Measurements from ENCODE around the gene ATP1B1.

The ATP1B1 gene

DNA sequence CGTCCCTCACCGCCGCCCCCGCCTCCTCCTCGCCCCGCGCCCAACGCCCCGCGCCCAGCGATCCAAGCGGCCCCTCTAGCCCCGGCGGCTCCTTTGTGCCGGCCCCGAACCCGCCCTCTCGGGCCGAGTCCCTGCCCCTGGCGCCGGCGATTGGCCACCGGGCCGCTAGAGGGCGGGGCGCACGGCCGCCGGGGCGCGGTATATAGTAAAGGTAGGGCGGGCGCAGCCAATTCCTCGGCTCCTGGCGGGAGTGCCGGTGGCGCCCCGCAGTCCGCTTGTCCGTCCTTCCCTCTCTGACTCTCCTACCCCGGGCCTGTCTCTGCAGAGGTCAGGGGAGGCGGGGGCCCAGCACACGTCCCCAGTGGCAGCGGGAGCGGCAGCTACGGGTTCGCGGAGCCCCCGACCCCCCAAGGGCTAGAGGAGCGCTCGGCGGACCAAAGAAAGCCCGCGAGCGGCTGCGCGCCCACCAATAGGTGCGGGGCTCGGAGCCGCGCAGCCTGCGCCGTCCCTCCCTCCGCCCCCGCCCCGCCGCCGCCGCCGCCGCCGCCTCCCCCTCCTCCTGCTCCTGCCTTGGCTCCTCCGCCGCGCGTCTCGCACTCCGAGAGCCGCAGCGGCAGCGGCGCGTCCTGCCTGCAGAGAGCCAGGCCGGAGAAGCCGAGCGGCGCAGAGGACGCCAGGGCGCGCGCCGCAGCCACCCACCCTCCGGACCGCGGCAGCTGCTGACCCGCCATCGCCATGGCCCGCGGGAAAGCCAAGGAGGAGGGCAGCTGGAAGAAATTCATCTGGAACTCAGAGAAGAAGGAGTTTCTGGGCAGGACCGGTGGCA, at the start of gene ATP1B1:
ATP1B1 (plus strand) TSS at position 596 of the 826 bp plus-strand sequence; CDS start at position 736, 140 bp downstream.
- DNase-seq: peak; percentile 76

GRCh38 chr1:169059421-169059820, 47.1 kb upstream of the ATP1B1 start:
- no peak for DNase-seq

DNA sequence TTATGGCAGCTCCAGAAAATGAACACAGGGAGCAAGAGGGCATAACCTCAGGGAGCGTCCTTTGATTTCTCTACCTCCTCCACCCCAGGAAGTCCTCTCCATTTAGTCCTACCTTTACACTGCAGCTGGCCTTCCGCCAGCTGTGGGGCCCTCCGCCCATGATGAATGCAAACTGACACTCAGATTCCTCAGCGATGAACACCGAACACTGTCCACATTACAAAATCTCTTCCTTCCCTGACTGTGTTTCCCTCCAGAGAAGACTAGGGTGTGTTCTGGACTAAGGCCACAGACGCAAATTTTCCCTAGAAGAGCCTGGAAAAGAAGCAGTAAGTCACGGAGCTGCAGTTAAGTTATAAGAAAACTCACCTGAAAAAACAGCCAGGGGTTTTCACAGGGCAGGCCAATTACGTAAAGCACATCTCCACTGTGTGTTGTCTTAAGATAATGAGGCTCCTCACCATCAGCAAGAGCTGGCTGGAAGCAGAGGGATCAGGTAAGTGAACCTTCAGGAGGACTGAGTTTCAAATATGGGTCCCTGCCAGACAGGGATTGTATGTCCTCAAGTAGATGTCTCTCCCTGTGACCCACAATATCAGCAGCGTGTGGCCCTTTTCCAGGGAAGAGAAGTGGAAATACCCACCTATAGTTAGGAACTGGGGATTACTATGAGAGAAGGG, 46.3 kb upstream of the ATP1B1 start:
- no peak for DNase-seq

DNA sequence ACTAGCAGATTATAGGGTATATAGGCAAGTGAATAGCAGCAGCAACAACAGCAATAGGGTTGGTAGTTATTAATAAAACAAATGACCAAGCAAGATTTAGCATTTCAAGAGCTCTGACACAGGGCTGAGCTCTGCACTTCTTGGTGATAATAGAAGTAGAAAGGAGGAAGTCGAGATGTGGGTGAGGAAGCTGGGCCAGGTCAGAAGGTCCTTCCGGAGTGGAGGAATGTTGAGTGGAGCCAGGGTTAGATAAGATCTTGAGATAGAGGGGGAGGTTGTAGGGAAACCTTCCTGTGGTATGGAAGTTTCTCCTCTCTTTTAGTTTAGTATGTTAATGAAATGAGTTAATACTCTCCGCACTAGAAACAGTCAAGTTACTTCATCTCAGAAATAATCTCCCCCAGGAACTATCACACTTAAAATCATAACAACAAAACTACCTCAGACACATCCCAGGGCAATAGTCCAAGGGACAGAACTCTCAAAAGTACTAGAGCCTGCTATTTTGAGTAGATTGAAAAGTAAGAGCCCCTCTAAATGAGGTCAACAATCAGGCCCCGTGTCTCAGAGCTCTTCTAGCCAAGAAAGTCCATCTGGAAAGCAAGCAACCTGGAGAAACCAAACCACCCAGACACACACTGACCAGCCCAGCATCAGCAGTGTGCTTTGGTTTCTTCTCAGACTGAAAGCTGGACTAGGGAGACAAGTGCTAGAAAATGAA, 45.4 kb upstream of the ATP1B1 start:
- no peak for DNase-seq

- no peak for DNase-seq
Observed at GRCh38 chr1:169062152-169062551, 44.3 kb upstream of the ATP1B1 start.

- no peak for DNase-seq
Observed at GRCh38 chr1:169064103-169064502, 42.4 kb upstream of the ATP1B1 start.

- DNase-seq: no peak
Observed at GRCh38 chr1:169070547-169070946, 35.9 kb upstream of the ATP1B1 start.

DNA sequence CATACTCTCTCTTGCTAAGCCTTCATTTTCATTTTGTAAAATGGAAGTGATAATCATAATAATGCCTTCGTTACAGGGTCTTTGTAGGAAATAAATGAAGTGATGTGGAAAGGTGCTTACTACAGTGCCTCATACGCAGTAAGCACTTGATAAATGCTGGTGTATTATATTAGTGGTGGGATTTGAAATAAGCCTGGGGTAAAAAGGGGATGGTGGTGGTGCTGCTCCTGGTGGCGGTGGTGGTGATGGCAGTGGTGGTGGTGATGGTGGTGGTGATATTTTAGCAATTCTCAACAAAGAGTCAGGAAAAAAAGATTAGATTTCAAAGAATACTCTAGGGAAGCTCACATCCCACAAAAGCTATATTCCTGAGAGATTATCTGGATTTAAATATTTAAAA, 35.5 kb upstream of the ATP1B1 start:
- no peak for DNase-seq

GRCh38 chr1:169072945-169073725, 33.4 kb upstream of the ATP1B1 start:
- DNase-seq: no peak

DNA sequence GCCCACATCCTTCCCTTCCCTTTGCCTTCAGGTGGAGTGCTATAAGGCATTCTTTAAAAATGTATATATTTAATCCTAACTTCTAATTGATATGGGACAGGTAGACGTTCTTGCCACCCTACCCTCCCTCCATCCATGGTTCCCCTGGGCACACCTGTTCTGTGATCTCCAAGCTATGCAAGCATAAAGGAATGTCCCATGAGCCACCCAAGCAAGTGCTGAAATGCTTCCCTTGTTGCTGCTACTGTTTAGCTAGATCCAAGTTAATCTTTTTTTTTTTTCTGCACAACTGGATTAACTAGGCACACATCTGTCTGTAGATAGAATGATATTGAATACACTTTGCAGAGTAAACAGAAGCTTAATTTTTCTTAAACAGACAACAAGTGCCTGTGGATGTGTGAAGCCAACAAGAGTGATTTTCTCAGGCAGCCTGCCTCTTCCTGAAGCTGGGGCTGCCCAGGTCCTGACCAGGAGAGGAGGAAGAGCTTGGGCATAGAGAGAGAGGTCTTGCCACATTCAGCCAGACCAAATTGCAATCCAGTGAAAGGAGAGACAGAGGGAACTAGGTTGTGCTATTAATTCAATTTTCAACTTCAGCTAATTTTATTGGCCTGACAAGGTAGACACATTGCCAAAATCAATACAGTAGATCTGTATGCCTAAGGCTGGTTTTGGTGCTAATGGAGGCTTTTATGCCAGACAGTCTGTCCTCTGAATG, 28.2 kb upstream of the ATP1B1 start:
- DNase-seq: no peak

GRCh38 chr1:169081503-169082123, 24.9 kb upstream of the ATP1B1 start:
- no peak for DNase-seq

DNA sequence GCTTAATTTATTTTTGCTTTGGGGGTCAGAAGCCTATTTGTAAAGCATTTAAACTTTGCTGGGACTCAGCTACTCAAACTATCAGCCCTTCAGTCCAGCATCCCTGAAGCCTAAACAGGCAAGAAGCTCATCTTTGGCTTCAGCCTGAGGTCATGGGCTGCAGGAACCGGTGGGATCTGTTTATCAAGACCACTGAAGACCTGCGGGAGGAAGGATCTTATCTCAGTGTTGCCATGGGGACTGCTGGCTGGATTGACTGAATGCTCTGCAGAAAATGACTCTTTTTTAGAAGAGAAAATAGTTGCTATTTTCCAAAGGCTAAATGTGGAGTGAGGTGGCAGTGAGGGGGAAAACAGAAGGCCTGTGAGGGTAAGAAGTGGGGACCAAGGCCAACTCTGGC, 20.6 kb upstream of the ATP1B1 start:
- no peak for DNase-seq

DNA sequence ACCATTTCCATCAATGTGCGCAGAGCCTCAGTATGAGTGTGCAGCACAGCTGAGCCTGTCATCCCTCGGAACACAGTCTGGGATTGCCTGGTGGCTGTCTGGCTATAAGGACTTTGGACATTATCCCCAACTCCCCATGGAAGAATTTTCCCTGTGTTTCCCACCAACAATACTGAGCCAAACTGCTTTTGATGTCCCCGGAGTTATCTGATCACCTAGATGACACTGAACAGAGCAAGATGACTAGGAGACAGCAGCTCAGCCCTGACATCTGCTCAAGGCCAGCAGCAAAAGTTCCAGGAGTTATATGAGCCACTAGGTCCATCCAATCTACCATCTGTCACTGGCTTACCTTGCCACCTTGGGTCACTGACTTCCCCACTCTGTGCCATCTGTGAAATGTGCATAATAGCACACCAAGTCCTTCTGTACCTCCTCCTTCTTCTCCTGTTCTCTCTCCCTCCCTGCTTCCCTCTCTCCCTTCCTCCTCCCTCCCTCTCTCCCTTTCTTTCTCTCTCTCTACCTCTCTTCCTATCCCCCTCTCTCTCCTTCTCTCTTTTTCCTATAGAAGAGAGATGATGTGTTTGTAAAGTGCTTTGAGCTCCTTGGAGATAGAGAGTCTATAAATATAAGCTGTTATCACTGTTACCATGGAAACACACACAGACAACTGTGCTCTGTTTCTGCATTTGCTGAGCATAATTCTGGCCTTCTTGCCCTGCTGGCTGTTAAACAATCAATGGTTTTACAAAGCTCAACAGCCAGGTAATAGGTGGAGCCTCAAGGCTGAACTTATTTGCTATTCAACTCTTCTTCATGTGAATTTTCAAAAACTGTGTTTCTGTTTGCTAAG, 19.7 kb upstream of the ATP1B1 start:
- no peak for DNase-seq

DNA sequence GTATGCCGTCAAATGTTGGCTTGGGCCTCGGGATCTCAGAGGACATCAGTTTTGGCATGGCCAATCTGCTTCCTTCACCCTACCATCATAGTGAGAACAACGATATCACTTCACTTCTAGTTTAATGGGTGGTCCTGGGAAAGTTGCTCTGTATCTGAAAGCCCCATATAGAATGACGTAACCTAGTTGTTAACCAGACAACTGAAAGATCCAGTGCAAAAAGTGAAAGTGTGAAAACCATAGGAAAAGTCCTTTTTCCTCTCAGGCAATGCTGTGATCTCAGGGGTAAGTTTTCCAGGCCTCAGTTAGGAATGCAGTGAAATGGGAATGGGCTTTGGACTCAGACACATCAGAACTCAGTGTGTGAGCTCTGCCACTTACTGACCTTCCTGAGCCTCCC, 18.6 kb upstream of the ATP1B1 start:
- no peak for DNase-seq

- DNase-seq: no peak
Observed at GRCh38 chr1:169089776-169090175, 16.7 kb upstream of the ATP1B1 start.

DNA sequence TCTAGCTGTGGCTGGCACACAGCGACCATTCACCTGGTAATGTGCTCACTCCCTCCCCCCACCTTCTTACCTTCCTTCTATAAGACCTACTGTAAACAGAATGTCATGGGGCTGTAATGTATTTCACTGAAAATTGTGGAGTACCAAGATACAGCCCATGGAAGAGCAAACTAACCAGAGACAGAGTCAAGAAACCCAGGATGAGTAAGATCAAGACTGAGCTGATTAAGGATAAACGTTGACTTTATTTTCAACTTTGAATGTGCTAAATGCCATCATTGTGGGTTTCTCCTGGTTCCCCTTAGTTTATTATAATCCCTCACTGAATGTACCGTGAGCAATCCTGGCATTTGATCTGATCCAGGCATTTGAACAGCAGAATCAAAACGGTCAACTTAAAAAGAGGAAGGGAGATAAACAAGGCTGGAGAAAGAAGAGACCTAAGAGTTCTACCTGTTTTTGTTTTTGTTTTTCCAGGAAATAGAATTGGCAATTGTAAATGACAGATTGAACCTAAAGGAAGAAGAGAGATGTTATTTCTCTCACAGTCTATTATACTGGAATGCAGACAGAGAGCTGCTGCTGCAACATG, 16.1 kb upstream of the ATP1B1 start:
- DNase-seq: no peak

DNA sequence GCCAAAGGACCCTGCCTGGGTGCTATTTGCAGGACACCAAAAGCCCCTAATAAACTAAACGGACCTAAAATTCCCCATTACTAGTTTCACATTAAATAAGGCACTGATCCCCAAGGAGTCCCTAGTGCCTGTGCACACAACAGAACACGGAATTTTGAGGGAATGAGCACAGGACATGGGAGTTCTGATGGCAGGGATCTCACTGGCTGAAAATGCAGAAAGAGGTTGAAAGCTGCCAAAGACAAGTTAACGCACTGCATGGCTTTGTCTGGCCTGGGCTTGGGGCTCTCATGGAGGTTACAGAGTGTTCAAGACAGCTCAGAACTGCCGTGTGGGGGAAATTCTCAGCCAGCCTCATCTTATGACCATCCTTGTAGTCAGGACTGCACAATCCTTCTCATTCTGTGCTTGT, 15.6 kb upstream of the ATP1B1 start:
- no peak for DNase-seq

GRCh38 chr1:169091480-169091941, 15.0 kb upstream of the ATP1B1 start:
- DNase-seq: no peak

- no peak for DNase-seq
Observed at GRCh38 chr1:169092399-169092798, 14.1 kb upstream of the ATP1B1 start.

DNA sequence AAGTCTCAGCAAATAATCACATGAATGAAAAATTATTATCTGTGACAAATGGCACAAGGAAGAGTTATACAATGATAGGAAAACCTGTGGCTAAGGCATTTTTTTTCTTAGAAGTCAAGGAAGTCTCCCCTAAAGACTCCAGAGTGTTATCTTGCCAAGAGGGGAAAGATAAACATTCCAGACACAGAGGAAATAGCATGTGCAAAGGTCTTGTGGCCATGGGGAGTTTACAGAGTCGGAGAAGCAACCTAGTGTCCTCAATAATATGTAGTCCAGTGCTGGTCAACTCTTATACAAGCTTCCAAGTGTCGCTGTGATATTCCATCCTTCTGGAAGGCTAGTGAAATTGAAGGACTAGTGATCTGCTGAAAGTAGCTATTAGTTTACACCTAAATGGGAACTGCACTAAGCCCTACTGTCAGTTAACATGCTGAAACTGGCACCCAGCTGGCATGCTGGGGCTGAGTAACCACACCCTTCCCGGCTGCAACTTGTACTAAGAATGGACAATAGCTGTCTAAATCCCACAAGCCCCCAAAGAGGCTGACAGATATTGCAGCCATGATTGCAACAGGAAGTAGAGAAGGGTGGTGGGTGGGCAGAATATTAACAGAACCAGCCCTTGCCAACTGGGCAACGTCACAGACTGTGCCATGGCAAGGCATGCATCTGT, 11.5 kb upstream of the ATP1B1 start:
- DNase-seq: no peak
